PC-9 (cell line): Measurements from ENCODE around the gene CLCA4. TPM values are rescaled to one million over a fixed set of nuclear protein-coding genes. Genes with fewer than 3 reads are reported as not detected.
"Not testable (repeated sequence)": the region's sequence is repeated elsewhere in the genome, so short reads cannot be mapped to it uniquely, and the experiment has no call there.

Source experiments
- BruUV-seq: library from RNA; stranded (reverse); fragments of 400-500 nt; replicated peaks from 2 replicates; lab custom pipeline; 2021; lab: Mats Ljungman, UMichigan
- CTCF ChIA-PET: fragments of 300-600 bp; sonication (Branson Sonifier 250); formaldehyde crosslinking; loops from one replicate; lab custom pipeline; 2022; ENCODE audit warnings: antibody characterized with exemption; lab: Charles Lee
- POLR2A ChIA-PET: fragments of 300-600 bp; sonication (Branson Sonifier 250); formaldehyde crosslinking; loops from one replicate; lab custom pipeline; 2022; ENCODE audit warnings: antibody characterized with exemption; ENCODE audit not compliant: unreplicated experiment; lab: Charles Lee
- DNase-seq, 2 experiments: peaks; one replicate each; pipeline versions ENCODE4 v3.0.0 to v3.0.0-alpha.2; 2015 to 2022; ENCODE audit warnings: mixed read lengths in 1 of 2
- H2AFZ ChIP-seq: fragments of 200-600 bp; sonication (generic); 2 replicates; pipeline ENCODE4 v1.8.1; 2017; ENCODE audit warnings: antibody characterized with exemption
- H3F3A ChIP-seq: fragments of 200-600 bp; sonication (generic); 2 replicates; pipeline ENCODE4 v1.8.1; 2017; ENCODE audit warnings: antibody characterized with exemption, mild to moderate bottlenecking, low read depth; ENCODE audit not compliant: insufficient read depth
- H3K27ac ChIP-seq: fragments of 200-600 bp; sonication (generic); 2 replicates; pipeline ENCODE4 v1.6.1; 2016; ENCODE audit warnings: mixed run types
- H3K27me3 ChIP-seq: fragments of 200-600 bp; sonication (generic); 2 replicates; pipeline ENCODE4 v1.6.1; 2016; ENCODE audit warnings: low read depth, mixed run types; ENCODE audit not compliant: insufficient read depth
- H3K36me3 ChIP-seq: fragments of 200-600 bp; sonication (generic); 2 replicates; pipeline ENCODE4 v1.6.1; 2016; ENCODE audit warnings: low read depth, mixed run types
- H3K4me1 ChIP-seq: fragments of 200-600 bp; sonication (generic); replicated peaks from 2 replicates; pipeline ENCODE4 v1.6.1; 2016; ENCODE audit warnings: mixed run types; ENCODE audit not compliant: insufficient read depth
- H3K4me2 ChIP-seq: fragments of 200-600 bp; sonication (generic); 2 replicates; pipeline ENCODE4 v1.6.1; 2017; ENCODE audit warnings: mixed run types
- H3K4me3 ChIP-seq: fragments of 200-600 bp; sonication (generic); 2 replicates; pipeline ENCODE4 v1.6.1; 2016; ENCODE audit warnings: mixed run types
- H3K79me2 ChIP-seq: fragments of 200-600 bp; sonication (generic); 2 replicates; pipeline ENCODE4 v1.6.1; 2017; ENCODE audit warnings: low read depth, mixed run types
- H3K9me2 ChIP-seq: fragments of 200-600 bp; sonication (generic); 2 replicates; pipeline ENCODE4 v1.8.1; 2017; ENCODE audit warnings: mild to moderate bottlenecking; ENCODE audit not compliant: insufficient read depth
- H3K9me3 ChIP-seq: fragments of 200-600 bp; sonication (generic); 2 replicates; pipeline ENCODE4 v1.8.1; 2016; ENCODE audit warnings: low read depth; ENCODE audit not compliant: insufficient read depth
- H4K20me1 ChIP-seq: fragments of 200-600 bp; sonication (generic); 2 replicates; pipeline ENCODE4 v1.8.1; 2017; ENCODE audit not compliant: insufficient read depth
- EZH2 ChIP-seq: fragments of 200-600 bp; sonication (generic); IDR thresholded peaks from 2 replicates; pipeline ENCODE4 v1.8.0; 2017; ENCODE audit warnings: antibody characterized with exemption, low read depth
- intact Hi-C: fragments of 100-400 bp; cut with micrococcal nuclease; formaldehyde crosslinking; loops from one replicate; pipeline ENCODE4 v1.10.0; 2022; ENCODE audit not compliant: unreplicated experiment
- total RNA-seq: library from RNA; stranded (reverse); gene quantifications from 2 replicates; pipeline ENCODE4 v1.2.3, GENCODE V29; 2021
- TF ChIP-seq, protein P1 (sequence below): fragments of 200-600 bp; sonication (generic); conservative IDR thresholded peaks from 2 replicates; pipeline ENCODE4 v1.6.1; 2017; ENCODE audit warnings: mixed run types, antibody characterized with exemption, mild to moderate bottlenecking, moderate library complexity

The CLCA4 gene
- total RNA-seq, 1 experiment from 2014 or later: not detected

DNA sequence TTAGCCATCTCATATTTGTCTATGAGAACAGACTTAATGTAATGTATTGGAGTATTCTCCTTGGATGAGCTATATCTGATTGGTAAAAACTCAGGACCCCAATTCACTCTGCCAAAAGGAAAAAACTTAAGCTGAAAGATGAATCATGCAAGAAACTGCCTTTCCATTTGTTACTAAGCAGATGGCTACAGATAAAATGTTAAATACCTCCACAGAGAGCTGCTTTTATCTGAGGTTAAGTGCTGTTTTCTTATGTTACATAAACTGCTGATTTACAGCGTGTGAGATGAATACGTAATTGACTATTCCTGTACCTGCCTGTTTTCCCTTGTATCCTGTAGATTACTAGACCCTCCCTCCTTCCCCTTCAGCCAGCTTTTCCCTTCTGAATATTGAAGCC lies 49.3 kb downstream of the CLCA4 start:
- CTCF ChIA-PET: no interaction called here
- Histone ChIP-seq H3F3A (no peaks in the 10 kb centered on the region), H3K27me3 (no peaks in the 10 kb centered on the region), H2AFZ (no peak overlapping the region), H3K4me1 (no peaks in the 10 kb centered on the region), H3K79me2 (no peaks in the 10 kb centered on the region), H3K9me3 (no peaks in the 10 kb centered on the region; the same call in 1 of the 2 replicates), H3K9me2 (no peaks in the 10 kb centered on the region), H3K4me2 (no peak overlapping the region), H3K36me3 (no peaks in the 10 kb centered on the region), H4K20me1 (no peaks in the 10 kb centered on the region), H3K4me3 (no peak overlapping the region), H3K27ac (no peak overlapping the region)
- POLR2A ChIA-PET: no interaction called here
- intact Hi-C loops: no loop called here
- no peak for DNase-seq
- TF ChIP-seq EZH2: no peak
- TF ChIP-seq, protein P1, sequence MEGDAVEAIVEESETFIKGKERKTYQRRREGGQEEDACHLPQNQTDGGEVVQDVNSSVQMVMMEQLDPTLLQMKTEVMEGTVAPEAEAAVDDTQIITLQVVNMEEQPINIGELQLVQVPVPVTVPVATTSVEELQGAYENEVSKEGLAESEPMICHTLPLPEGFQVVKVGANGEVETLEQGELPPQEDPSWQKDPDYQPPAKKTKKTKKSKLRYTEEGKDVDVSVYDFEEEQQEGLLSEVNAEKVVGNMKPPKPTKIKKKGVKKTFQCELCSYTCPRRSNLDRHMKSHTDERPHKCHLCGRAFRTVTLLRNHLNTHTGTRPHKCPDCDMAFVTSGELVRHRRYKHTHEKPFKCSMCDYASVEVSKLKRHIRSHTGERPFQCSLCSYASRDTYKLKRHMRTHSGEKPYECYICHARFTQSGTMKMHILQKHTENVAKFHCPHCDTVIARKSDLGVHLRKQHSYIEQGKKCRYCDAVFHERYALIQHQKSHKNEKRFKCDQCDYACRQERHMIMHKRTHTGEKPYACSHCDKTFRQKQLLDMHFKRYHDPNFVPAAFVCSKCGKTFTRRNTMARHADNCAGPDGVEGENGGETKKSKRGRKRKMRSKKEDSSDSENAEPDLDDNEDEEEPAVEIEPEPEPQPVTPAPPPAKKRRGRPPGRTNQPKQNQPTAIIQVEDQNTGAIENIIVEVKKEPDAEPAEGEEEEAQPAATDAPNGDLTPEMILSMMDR: no peak
- BruUV-seq: no TSS peak

DNA sequence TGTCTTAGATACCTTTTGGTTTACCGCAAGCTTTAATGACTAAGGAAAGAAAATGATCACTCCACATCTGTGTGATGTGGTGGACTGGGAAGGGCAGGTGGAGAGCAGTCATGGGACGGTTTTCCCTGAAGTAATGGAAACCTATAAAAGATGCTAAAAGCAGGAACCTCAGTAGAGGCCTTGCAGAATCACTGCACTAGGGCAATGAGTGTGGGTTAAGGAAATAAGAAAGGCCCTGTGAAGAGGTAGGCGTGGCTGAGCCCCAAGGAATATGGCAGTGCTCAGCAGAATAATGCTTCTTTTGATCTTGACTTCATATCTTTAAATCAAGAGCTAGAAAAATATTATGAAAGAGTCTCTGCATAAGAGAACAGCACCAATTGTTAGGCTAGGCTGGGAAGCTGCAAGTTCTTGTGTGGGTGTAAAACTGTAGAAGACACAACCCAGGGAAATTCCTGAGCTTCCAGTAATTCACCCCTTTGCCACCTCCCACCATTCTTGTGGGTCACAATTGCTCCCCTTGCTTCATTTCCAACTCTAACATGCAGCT lies 49.9 kb downstream of the CLCA4 start:
- Histone ChIP-seq H4K20me1 (no peaks in the 10 kb centered on the region), H3K4me3 (no peak overlapping the region), H3K79me2 (no peaks in the 10 kb centered on the region), H3K4me2 (no peak overlapping the region), H3K27me3 (no peaks in the 10 kb centered on the region), H2AFZ (no peak overlapping the region), H3K9me3 (no peaks in the 10 kb centered on the region; the same call in 1 of the 2 replicates), H3K4me1 (no peaks in the 10 kb centered on the region), H3K36me3 (no peaks in the 10 kb centered on the region), H3K27ac (no peak overlapping the region), H3F3A (no peaks in the 10 kb centered on the region), H3K9me2 (peaks cover 2% of the 10 kb centered on the region; the same call in 1 of the 2 replicates)
- no peak for DNase-seq
- ChIA-PET CTCF (no interaction called here), POLR2A (no interaction called here)
- BruUV-seq: no TSS peak
- intact Hi-C loops: no loop called here
- TF ChIP-seq, protein P1: no peak
- no peak for TF ChIP-seq EZH2

DNA sequence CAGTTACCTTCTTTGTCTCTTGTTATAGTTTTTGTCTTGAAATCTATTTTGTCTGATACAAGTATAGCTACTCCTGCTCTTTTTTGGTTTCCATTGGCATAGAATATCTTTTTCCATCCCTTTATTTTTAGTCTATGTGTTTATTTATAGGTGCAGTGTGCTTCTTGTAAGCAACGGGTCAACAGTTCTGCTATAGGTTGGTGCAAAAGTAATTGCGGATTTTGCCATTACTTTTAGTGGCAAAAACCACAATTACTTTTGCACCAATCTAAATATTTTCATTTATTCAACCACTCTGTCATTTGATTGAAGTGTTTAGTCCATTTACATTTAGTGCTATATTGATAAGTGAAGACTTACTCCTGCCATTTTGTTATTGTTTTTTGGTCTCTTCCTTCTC lies 59.2 kb downstream of the CLCA4 start:
- BruUV-seq, H3K4me2 ChIP-seq, H2AFZ ChIP-seq, intact Hi-C loops, CTCF ChIA-PET, H3F3A ChIP-seq, POLR2A ChIA-PET, H3K36me3 ChIP-seq, H3K4me1 ChIP-seq, H3K27me3 ChIP-seq, DNase-seq, H4K20me1 ChIP-seq, H3K27ac ChIP-seq, H3K9me3 ChIP-seq, H3K9me2 ChIP-seq, H3K79me2 ChIP-seq, H3K4me3 ChIP-seq: not testable (repeated sequence)

DNA sequence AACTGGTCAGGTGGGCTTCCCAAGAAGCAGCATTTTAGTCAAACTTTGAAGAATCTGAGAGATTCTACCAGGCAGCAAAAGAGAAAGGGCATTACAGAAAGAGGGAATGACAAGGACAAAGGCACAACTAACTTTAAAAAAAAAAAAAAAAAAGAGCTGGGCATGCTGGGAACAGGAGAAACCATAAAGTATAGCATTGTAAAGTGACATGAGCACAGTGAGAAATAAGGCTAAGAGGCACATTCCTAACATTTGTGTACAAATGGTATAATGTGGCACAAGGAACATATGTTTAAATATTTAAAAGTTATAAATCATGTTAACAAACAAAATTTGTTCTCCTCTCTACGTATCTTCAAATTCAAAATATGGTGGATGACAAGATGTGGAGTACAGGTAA lies 69.6 kb downstream of the CLCA4 start:
- Histone ChIP-seq H3F3A (no peaks in the 10 kb centered on the region), H3K27me3 (peaks cover 7% of the 10 kb centered on the region; the same call in 1 of the 2 replicates), H2AFZ (no peak overlapping the region), H4K20me1 (no peaks in the 10 kb centered on the region), H3K4me1 (peaks cover 9% of the 10 kb centered on the region), H3K4me2 (0 out of 2 replicates have a peak overlapping the region, but pooled peaks have one; percentile 12), H3K79me2 (no peaks in the 10 kb centered on the region), H3K4me3 (no peak overlapping the region), H3K9me3 (peaks cover 8% of the 10 kb centered on the region; the same call in 1 of the 2 replicates), H3K27ac (no peak overlapping the region), H3K9me2 (no peaks in the 10 kb centered on the region), H3K36me3 (no peaks in the 10 kb centered on the region)
- ChIA-PET CTCF (no interaction called here), POLR2A (no interaction called here)
- TF ChIP-seq, protein P1: no peak
- no peak for TF ChIP-seq EZH2
- no TSS peak for BruUV-seq
- no peak for DNase-seq
- intact Hi-C loops: no loop called here
